H1 (cell line): ENCODE measurements around the gene SLC48A1. TPM values are rescaled to one million over a fixed set of nuclear protein-coding genes. Genes with fewer than 3 reads are reported as not detected.

Experiments
- JUND ChIP-seq: IDR thresholded peaks from 2 replicates; pipeline ENCODE4 v1.6.1; 2011; ENCODE audit warnings: mild to moderate bottlenecking, improper control_type of control experiment, low read length
- KDM4A ChIP-seq: IDR thresholded peaks from one replicate; pipeline ENCODE4 v1.7.1; 2012; ENCODE audit warnings: low read depth, mild to moderate bottlenecking, moderate library complexity, low read length, inconsistent platforms; ENCODE audit not compliant: severe bottlenecking
- NRF1 ChIP-seq: IDR thresholded peaks from 2 replicates; pipeline ENCODE4 v1.6.1; 2011; ENCODE audit warnings: mild to moderate bottlenecking, low read depth, low read length, improper control_type of control experiment
- POLR2AphosphoS5 ChIP-seq: IDR thresholded peaks from 2 replicates; pipeline ENCODE4 v1.6.1; 2011; ENCODE audit warnings: low read depth, low read length
- SIN3A ChIP-seq, 2 experiments: IDR thresholded peaks in 1 of 2; conservative IDR thresholded peaks in 1 of 2; 2 replicates each; pipeline ENCODE4 v1.6.1; 2011 to 2012; ENCODE audit warnings: low read length in 2 of 2, improper control_type of control experiment in 1 of 2, low read depth in 1 of 2, mild to moderate bottlenecking in 1 of 2
- SIRT6 ChIP-seq: IDR thresholded peaks from one replicate; pipeline ENCODE4 v1.7.1; 2012; ENCODE audit warnings: low read length, inconsistent platforms
- TBP ChIP-seq: IDR thresholded peaks from 2 replicates; pipeline ENCODE4 v1.6.1; 2011; ENCODE audit warnings: low read depth, low read length, improper control_type of control experiment
- TCF12 ChIP-seq: IDR thresholded peaks from 2 replicates; pipeline ENCODE4 v1.6.1; 2011; ENCODE audit warnings: low read depth, mild to moderate bottlenecking, low read length
- ZNF274 ChIP-seq: IDR thresholded peaks from 2 replicates; pipeline ENCODE4 v1.7.0; 2012; ENCODE audit warnings: low read length, borderline replicate concordance; ENCODE audit errors: extremely low read depth
- polyA plus RNA-seq, 7 experiments: library from polyadenylated mRNA; depleted of rRNA in 3 of 7; stranded (reverse) in 5 of 7; unstranded in 2 of 7; fragments of >200 nt in 5 of 7; fragments of 200-250 nt in 2 of 7; gene quantifications; 1 replicate in 5 of 7; 2 replicates in 1 of 7; 4 replicates in 1 of 7; pipeline versions ENCODE4 v1.2.1 to v1.2.3, GENCODE V29; 2011 to 2013; ENCODE audit warnings: missing spikeins in 2 of 7, mixed read lengths in 2 of 7
- total RNA-seq: library from RNA; stranded (reverse); fragmentation: NEBNext Ultra II Directional; extraction: Animal tissue kit (Norgen Biotek cat#: 25700); gene quantifications from 2 replicates; pipeline ENCODE4 v1.2.1, GENCODE V29; 2021
- TF ChIP-seq, protein P1 (sequence below): fragments of 300-600 bp; sonication (generic); IDR thresholded peaks from 2 replicates; pipeline ENCODE4 v1.7.1; 2012; ENCODE audit warnings: low read length, moderate library complexity, mild to moderate bottlenecking, inconsistent platforms; ENCODE audit not compliant: insufficient replicate concordance

Gene SLC48A1
- total and polyA plus RNA-seq, 2 of the 8 experiments (the other 6 are each of a cell fraction or from before 2014, with no cell fraction given) = 9.5 to 14.1 TPM

GRCh38 chr12:47750229-47750798 is 22.7 kb upstream of the SLC48A1 start (continued):
- TF ChIP-seq, protein P1, sequence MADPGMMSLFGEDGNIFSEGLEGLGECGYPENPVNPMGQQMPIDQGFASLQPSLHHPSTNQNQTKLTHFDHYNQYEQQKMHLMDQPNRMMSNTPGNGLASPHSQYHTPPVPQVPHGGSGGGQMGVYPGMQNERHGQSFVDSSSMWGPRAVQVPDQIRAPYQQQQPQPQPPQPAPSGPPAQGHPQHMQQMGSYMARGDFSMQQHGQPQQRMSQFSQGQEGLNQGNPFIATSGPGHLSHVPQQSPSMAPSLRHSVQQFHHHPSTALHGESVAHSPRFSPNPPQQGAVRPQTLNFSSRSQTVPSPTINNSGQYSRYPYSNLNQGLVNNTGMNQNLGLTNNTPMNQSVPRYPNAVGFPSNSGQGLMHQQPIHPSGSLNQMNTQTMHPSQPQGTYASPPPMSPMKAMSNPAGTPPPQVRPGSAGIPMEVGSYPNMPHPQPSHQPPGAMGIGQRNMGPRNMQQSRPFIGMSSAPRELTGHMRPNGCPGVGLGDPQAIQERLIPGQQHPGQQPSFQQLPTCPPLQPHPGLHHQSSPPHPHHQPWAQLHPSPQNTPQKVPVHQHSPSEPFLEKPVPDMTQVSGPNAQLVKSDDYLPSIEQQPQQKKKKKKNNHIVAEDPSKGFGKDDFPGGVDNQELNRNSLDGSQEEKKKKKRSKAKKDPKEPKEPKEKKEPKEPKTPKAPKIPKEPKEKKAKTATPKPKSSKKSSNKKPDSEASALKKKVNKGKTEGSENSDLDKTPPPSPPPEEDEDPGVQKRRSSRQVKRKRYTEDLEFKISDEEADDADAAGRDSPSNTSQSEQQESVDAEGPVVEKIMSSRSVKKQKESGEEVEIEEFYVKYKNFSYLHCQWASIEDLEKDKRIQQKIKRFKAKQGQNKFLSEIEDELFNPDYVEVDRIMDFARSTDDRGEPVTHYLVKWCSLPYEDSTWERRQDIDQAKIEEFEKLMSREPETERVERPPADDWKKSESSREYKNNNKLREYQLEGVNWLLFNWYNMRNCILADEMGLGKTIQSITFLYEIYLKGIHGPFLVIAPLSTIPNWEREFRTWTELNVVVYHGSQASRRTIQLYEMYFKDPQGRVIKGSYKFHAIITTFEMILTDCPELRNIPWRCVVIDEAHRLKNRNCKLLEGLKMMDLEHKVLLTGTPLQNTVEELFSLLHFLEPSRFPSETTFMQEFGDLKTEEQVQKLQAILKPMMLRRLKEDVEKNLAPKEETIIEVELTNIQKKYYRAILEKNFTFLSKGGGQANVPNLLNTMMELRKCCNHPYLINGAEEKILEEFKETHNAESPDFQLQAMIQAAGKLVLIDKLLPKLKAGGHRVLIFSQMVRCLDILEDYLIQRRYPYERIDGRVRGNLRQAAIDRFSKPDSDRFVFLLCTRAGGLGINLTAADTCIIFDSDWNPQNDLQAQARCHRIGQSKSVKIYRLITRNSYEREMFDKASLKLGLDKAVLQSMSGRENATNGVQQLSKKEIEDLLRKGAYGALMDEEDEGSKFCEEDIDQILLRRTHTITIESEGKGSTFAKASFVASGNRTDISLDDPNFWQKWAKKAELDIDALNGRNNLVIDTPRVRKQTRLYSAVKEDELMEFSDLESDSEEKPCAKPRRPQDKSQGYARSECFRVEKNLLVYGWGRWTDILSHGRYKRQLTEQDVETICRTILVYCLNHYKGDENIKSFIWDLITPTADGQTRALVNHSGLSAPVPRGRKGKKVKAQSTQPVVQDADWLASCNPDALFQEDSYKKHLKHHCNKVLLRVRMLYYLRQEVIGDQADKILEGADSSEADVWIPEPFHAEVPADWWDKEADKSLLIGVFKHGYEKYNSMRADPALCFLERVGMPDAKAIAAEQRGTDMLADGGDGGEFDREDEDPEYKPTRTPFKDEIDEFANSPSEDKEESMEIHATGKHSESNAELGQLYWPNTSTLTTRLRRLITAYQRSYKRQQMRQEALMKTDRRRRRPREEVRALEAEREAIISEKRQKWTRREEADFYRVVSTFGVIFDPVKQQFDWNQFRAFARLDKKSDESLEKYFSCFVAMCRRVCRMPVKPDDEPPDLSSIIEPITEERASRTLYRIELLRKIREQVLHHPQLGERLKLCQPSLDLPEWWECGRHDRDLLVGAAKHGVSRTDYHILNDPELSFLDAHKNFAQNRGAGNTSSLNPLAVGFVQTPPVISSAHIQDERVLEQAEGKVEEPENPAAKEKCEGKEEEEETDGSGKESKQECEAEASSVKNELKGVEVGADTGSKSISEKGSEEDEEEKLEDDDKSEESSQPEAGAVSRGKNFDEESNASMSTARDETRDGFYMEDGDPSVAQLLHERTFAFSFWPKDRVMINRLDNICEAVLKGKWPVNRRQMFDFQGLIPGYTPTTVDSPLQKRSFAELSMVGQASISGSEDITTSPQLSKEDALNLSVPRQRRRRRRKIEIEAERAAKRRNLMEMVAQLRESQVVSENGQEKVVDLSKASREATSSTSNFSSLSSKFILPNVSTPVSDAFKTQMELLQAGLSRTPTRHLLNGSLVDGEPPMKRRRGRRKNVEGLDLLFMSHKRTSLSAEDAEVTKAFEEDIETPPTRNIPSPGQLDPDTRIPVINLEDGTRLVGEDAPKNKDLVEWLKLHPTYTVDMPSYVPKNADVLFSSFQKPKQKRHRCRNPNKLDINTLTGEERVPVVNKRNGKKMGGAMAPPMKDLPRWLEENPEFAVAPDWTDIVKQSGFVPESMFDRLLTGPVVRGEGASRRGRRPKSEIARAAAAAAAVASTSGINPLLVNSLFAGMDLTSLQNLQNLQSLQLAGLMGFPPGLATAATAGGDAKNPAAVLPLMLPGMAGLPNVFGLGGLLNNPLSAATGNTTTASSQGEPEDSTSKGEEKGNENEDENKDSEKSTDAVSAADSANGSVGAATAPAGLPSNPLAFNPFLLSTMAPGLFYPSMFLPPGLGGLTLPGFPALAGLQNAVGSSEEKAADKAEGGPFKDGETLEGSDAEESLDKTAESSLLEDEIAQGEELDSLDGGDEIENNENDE = no peak
- TF ChIP-seq KDM4A = no peak
- TF ChIP-seq JUND = no peak
- no peak for TF ChIP-seq NRF1
- no peak for TF ChIP-seq POLR2AphosphoS5
- TF ChIP-seq TBP = no peak
- TF ChIP-seq TCF12 = no peak
- TF ChIP-seq SIN3A (conservative IDR thresholded peaks at IDR 0.05 in 1 of 2, IDR thresholded peaks at IDR 0.05 in 1 of 2; ENCODE audit: low read depth in 1 of 2, low read length in 2 of 2) = no peak
- TF ChIP-seq SIRT6 = no peak
- TF ChIP-seq ZNF274 = no peak
- TF ChIP-seq, all 59 proteins: peak for 0
